Endothelial cell of umbilical vein (primary cell): ENCODE measurements around the gene GALNT14. TPM values are rescaled to one million over a fixed set of nuclear protein-coding genes. Genes with fewer than 3 reads are reported as not detected.

Source experiments
- BruUV-seq: library from RNA; stranded (reverse); fragments of 400-500 nt; replicated peaks from 2 replicates; lab custom pipeline; 2021; lab: Mats Ljungman, UMichigan
- CTCF ChIA-PET: fragments of 300-600, 350-600 bp; sonication (Branson Sonifier 250); formaldehyde crosslinking; loops from one replicate; lab custom pipeline; 2021; ENCODE audit warnings: antibody characterized with exemption, inconsistent platforms; lab: Charles Lee
- POLR2A ChIA-PET: fragments of 300-600, 350-600 bp; sonication (Branson Sonifier 250); formaldehyde crosslinking; loops from one replicate; lab custom pipeline; 2021; ENCODE audit warnings: antibody characterized with exemption, inconsistent platforms; lab: Charles Lee
- DNase-seq: peaks from one replicate; pipeline ENCODE4 v3.0.0-alpha.2; 2011; ENCODE audit warnings: low read depth, low spot score
- FAIRE-seq: peaks from 2 replicates; lab custom pipeline; 2011; peaks lifted over from hg19 to GRCh38; lab: Jason Lieb, UNC
- H2AFZ ChIP-seq: 2 replicates; pipeline ENCODE4 v1.6.0; 2012; ENCODE audit warnings: low read depth, low read length, control low read depth, inconsistent platforms
- H3K27ac ChIP-seq: 2 replicates; pipeline ENCODE4 v1.5.1; 2011; ENCODE audit warnings: low read depth, mild to moderate bottlenecking, control low read depth, low read length, moderate library complexity; ENCODE audit not compliant: insufficient read depth
- H3K27me3 ChIP-seq, 2 experiments: 2 replicates each; pipeline versions ENCODE4 v1.6.0 to v1.6.1; 2011; ENCODE audit warnings: low read length in 2 of 2, mixed read lengths in 1 of 2; ENCODE audit not compliant: control insufficient read depth in 2 of 2, insufficient read depth in 2 of 2
- H3K36me3 ChIP-seq, 2 experiments: 2 replicates in 1 of 2; 3 replicates in 1 of 2; pipeline ENCODE4 v1.5.1; 2011; ENCODE audit warnings: low read length in 2 of 2, mild to moderate bottlenecking in 1 of 2, moderate library complexity in 1 of 2; ENCODE audit not compliant: control insufficient read depth in 2 of 2, insufficient read depth in 2 of 2; ENCODE audit errors: extremely low read depth in 1 of 2
- H3K4me1 ChIP-seq: 3 replicates; pipeline ENCODE4 v1.5.1; 2011; ENCODE audit warnings: mild to moderate bottlenecking, low read length; ENCODE audit not compliant: control insufficient read depth, insufficient read depth; ENCODE audit errors: extremely low read depth
- H3K4me2 ChIP-seq: 2 replicates; pipeline ENCODE4 v1.6.1; 2011; ENCODE audit warnings: low read length, control low read depth, mixed read lengths; ENCODE audit not compliant: insufficient read depth
- H3K4me3 ChIP-seq, 3 experiments: fragments of 200-600 bp in 1 of 3; sonication (generic), shearing (Covaris generic) in 1 of 3; replicated peaks in 1 of 3; 2 replicates each; pipeline ENCODE4 v1.5.1; 2011 to 2016; ENCODE audit warnings: control low read depth in 3 of 3, low read length in 3 of 3, mild to moderate bottlenecking in 2 of 3, inconsistent platforms in 1 of 3, low read depth in 1 of 3, moderate library complexity in 1 of 3; ENCODE audit not compliant: insufficient read depth in 1 of 3
- H3K79me2 ChIP-seq: 2 replicates; pipeline ENCODE4 v1.6.0; 2012; ENCODE audit warnings: low read length, inconsistent platforms; ENCODE audit not compliant: control insufficient read depth, insufficient read depth
- H3K9ac ChIP-seq: replicated peaks from 2 replicates; pipeline ENCODE3; 2011; ENCODE audit warnings: low read length, control low read depth; ENCODE audit not compliant: insufficient read depth; ENCODE audit errors: extremely low read depth
- H3K9me1 ChIP-seq: replicated peaks from 3 replicates; pipeline ENCODE4 v1.6.0; 2011; ENCODE audit warnings: mild to moderate bottlenecking, low read length; ENCODE audit not compliant: control insufficient read depth, insufficient read depth; ENCODE audit errors: extremely low read depth
- H3K9me3 ChIP-seq: replicated peaks from 2 replicates; pipeline ENCODE4 v1.5.1; 2012; ENCODE audit warnings: low read length, inconsistent platforms; ENCODE audit not compliant: control insufficient read depth, insufficient read depth
- H4K20me1 ChIP-seq: replicated peaks from 2 replicates; pipeline ENCODE3; 2011; ENCODE audit warnings: mild to moderate bottlenecking, low read length; ENCODE audit not compliant: control insufficient read depth, insufficient read depth; ENCODE audit errors: extremely low read depth
- EZH2 ChIP-seq: IDR thresholded peaks from 2 replicates; pipeline ENCODE4 v1.6.1; 2012; ENCODE audit warnings: borderline replicate concordance, low read depth, mild to moderate bottlenecking, moderate library complexity, low read length, inconsistent platforms; ENCODE audit not compliant: severe bottlenecking
- FOS ChIP-seq: IDR thresholded peaks from 2 replicates; pipeline ENCODE4 v1.6.1; 2011; ENCODE audit warnings: mild to moderate bottlenecking, low read length, moderate library complexity, borderline replicate concordance; ENCODE audit not compliant: insufficient read depth
- GATA2 ChIP-seq: IDR thresholded peaks from 2 replicates; pipeline ENCODE4 v1.7.0; 2011; ENCODE audit warnings: low read depth, mild to moderate bottlenecking, moderate library complexity, mixed read lengths, low read length; ENCODE audit not compliant: insufficient read length, insufficient read depth
- JUN ChIP-seq: IDR thresholded peaks from 2 replicates; pipeline ENCODE4 v1.6.1; 2011; ENCODE audit warnings: borderline replicate concordance, low read depth; ENCODE audit not compliant: insufficient read length, insufficient read depth
- MYC ChIP-seq: IDR thresholded peaks from one replicate; pipeline ENCODE4 v1.6.1; 2011; ENCODE audit warnings: mild to moderate bottlenecking, low read depth, low read length
- POLR2A ChIP-seq: IDR thresholded peaks from 2 replicates; pipeline ENCODE4 v1.6.1; 2012; ENCODE audit warnings: low read depth, mild to moderate bottlenecking, control low read depth, low read length
- POLR2AphosphoS5 ChIP-seq: IDR thresholded peaks from 2 replicates; pipeline ENCODE4 v1.6.1; 2012; ENCODE audit warnings: low read depth, mild to moderate bottlenecking, control low read depth, low read length, moderate library complexity; ENCODE audit not compliant: insufficient read depth
- dilution Hi-C: fragments of 300-500 bp; cut with MboI; formaldehyde crosslinking; loops from one replicate; pipeline ENCODE4 v1.15.0; 2019; ENCODE audit warnings: low sequenced_read_pairs; ENCODE audit not compliant: extremely low pct_ligation_motif_present
- intact Hi-C: fragments of 100-400 bp; cut with micrococcal nuclease; formaldehyde crosslinking; loops from one replicate; pipeline ENCODE4 v1.10.0; 2022
- polyA plus RNA-seq, 4 experiments: library from polyadenylated mRNA; depleted of rRNA in 3 of 4; stranded (reverse) in 3 of 4; unstranded in 1 of 4; fragments of >200 nt; gene quantifications; 2 replicates each; pipeline versions ENCODE4 v1.2.1 to v1.2.3, GENCODE V29; 2011 to 2012; ENCODE audit warnings: missing spikeins in 1 of 4
- total RNA-seq: library from RNA; stranded (reverse); gene quantifications from 2 replicates; pipeline ENCODE4 v1.2.3, GENCODE V29; 2021
- TF ChIP-seq, protein P1 (sequence below), 2 donors: IDR thresholded peaks; 1 replicate in 1 of 2; 2 replicates in 1 of 2; pipeline ENCODE4 v1.5.1; 2011; ENCODE audit warnings: low read length in 2 of 2, mild to moderate bottlenecking in 2 of 2, moderate library complexity in 2 of 2, control low read depth in 1 of 2, inconsistent platforms in 1 of 2, low read depth in 1 of 2; ENCODE audit not compliant: insufficient read depth in 1 of 2; ENCODE audit errors: extremely low read depth in 1 of 2
- TF ChIP-seq, protein P2 (sequence below): IDR thresholded peaks from 2 replicates; pipeline ENCODE4 v1.6.1; 2011; ENCODE audit not compliant: insufficient read depth, insufficient read length

The GALNT14 gene
- total and polyA plus RNA-seq, 2 donors (not counting 3 experiments of a cell fraction or from before 2014, with no cell fraction given), result 0.04 to 0.40 TPM

DNA sequence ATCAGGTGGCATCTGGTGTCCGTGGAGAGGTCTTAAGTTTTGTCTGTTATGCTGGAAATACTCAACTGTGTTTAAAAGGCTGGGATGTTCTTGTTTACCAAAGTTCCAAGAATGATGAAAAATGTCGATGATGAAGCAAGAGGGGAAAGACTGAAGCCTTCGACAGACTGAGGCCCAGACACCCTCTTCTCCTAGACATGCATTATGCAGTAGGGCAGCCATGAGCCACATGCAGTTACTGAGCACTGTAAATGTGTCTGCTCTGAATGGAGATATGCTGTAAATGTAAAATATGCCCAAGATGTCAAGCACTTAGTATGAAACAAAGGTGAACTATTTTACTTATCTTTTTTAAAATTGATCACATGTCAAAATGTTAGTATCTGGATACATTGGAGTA is 163.1 kb downstream of the GALNT14 start:
- ChIA-PET POLR2A (no interaction called here), CTCF (no interaction called here)
- no peak overlapping the region for H3K9ac ChIP-seq
- no peaks in the 10 kb centered on the region for H3K36me3 ChIP-seq
- no peaks in the 10 kb centered on the region for H3K4me1 ChIP-seq
- H3K9me3 ChIP-seq, result no peaks in the 10 kb centered on the region
- TF ChIP-seq POLR2AphosphoS5 (no peak), EZH2 (no peak), MYC (no peak), GATA2 (no peak), FOS (no peak), POLR2A (no peak), JUN (no peak)
- TF ChIP-seq, protein P1, sequence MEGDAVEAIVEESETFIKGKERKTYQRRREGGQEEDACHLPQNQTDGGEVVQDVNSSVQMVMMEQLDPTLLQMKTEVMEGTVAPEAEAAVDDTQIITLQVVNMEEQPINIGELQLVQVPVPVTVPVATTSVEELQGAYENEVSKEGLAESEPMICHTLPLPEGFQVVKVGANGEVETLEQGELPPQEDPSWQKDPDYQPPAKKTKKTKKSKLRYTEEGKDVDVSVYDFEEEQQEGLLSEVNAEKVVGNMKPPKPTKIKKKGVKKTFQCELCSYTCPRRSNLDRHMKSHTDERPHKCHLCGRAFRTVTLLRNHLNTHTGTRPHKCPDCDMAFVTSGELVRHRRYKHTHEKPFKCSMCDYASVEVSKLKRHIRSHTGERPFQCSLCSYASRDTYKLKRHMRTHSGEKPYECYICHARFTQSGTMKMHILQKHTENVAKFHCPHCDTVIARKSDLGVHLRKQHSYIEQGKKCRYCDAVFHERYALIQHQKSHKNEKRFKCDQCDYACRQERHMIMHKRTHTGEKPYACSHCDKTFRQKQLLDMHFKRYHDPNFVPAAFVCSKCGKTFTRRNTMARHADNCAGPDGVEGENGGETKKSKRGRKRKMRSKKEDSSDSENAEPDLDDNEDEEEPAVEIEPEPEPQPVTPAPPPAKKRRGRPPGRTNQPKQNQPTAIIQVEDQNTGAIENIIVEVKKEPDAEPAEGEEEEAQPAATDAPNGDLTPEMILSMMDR (IDR thresholded peaks at IDR 0.05; ENCODE audit: extremely low read depth in 1 of 2, insufficient read depth in 1 of 2, low read depth in 1 of 2, low read length in 2 of 2), result no peak
- TF ChIP-seq, protein P2, sequence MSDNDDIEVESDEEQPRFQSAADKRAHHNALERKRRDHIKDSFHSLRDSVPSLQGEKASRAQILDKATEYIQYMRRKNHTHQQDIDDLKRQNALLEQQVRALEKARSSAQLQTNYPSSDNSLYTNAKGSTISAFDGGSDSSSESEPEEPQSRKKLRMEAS, result no peak
- H3K27ac ChIP-seq, result no peak overlapping the region
- DNase-seq (no peak), FAIRE-seq (no peak)
- no peaks in the 10 kb centered on the region for H3K79me2 ChIP-seq
- H3K4me3 ChIP-seq, result no peak overlapping the region
- no TSS peak for BruUV-seq
- no peak overlapping the region for H3K4me2 ChIP-seq
- H4K20me1 ChIP-seq, result no peaks in the 10 kb centered on the region
- no peaks in the 10 kb centered on the region for H3K27me3 ChIP-seq
- dilution Hi-C loops, result no loop called here
- no peak overlapping the region for H2AFZ ChIP-seq
- H3K9me1 ChIP-seq, result no peaks in the 10 kb centered on the region
- intact Hi-C loops, result no loop called here
